ENCODE results near the gene TAAR9.
"Not testable (repeated sequence)": the region's sequence is repeated elsewhere in the genome, so short reads cannot be mapped to it uniquely, and the experiment has no call there.

Gene TAAR9

GRCh38 chr6:132515386-132515785, 22.7 kb upstream of the TAAR9 start:
- no peak for DNase-seq

GRCh38 chr6:132520953-132521352, 17.1 kb upstream of the TAAR9 start:
- no peak for DNase-seq

DNA sequence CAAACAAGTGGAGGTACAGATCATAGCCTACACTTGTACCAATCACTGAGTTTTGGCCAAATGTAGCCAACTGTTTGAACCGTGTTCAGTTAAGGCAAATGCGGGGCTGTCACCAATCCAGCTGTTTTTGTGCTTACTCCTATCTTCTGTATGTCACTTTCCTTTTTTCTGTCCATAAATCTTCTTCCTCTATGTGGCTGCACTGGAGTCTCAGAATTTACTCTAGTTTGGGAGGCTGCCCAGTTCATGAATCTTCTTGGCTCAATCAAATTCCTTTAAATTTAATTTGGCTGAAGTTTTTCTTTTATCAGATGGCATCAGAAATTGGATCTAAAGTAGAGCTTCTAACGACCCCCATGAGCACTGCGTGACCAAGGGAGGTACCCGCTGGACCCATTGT, 13.4 kb upstream of the TAAR9 start:
- no peak for DNase-seq

DNA sequence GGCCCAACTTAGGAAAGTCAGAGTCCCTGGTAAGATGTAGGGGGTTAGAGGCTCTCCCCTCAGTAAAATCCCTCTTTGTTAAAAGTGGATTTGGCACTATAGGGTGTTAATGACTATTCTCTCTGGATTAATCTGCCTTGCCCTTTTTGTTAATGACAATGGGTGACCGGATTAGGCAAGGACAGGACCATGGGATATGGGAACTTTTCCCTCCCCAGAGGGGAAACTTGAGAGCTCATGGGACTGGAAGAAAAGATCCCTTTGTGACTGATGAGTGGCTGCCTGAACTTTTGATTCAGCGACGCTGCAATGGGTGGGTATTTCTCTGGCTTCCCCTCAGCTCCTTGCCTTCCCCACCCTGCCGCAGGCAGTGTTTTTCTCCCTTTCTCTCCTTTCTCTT, 12.2 kb upstream of the TAAR9 start:
- DNase-seq = no peak

DNA sequence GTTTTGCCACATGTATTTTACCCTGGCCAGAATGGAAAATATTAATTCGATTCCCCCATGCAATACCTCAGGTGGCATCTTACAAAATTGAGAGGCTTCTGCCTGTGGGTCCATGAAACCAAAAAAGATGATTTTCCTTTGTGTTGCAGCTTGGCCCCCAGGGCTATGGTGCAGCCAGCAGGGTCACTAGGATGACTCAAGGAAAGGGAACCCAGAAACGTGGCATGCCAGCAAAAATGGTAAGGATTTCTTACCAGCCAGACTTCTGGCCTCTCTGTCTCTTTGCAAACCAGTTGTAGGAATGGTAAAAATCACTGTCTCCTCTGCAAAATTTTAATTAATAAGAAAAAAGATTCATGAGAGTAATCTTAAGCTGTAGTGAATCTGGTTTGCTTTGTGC, 11.6 kb upstream of the TAAR9 start:
- no peak for DNase-seq

GRCh38 chr6:132527791-132528190, 10.3 kb upstream of the TAAR9 start:
- DNase-seq = no peak

DNA sequence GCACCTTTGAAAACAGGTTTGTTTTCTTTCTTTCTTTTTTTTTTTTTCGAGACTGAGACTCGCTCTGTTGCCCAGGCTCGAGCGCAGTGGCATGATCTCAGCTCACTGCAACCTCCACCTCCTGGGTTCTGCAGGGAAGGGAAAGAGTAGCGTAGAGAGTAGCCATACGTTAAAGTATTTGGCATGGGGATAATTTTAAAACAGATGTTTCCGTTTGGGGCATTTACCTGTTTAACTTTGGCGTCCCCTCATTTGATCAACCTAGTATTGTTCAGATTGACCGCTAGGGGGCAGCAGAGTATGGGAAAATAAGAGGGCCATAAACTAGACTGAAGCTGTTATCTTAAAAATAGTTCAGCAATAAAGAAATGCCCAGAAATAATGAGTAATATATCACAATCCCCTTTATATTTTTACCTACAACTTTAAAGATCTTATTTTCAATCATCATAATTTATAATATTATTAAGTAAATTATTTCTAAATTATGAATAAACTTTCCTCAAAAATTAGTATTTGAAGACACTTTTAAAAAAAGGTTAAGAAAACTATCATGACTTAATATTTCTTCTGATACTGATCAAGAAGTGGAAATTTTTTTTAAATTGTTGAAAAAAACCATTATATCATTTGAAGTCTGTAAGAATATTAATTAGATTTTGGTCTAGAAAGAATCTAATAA, 7.6 kb upstream of the TAAR9 start:
- peak; percentile 38 for DNase-seq

GRCh38 chr6:132534546-132534945, 3.5 kb upstream of the TAAR9 start:
- not testable (repeated sequence) for DNase-seq

DNA sequence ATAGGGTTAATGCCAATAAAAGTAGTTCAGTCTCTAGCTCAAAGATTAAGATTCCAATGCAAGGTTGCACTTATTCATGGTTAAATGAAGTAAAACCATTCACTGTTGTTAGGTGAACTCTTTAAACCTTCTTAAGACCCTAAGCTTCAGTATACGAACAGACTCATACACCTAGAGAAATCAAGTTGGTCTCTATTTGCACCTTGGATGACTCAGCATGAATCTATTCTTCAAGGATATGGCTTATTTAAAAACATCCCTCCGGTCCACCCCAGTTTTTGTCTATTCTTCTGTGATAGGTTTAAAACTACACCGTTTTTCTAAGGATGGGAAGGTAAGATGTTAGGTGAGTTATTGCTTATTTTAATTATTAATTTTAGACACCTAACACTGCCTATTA, 932 bp upstream of the TAAR9 start:
- no peak for DNase-seq

GRCh38 chr6:132544826-132545225, 6.7 kb downstream of the TAAR9 start:
- no peak for DNase-seq

DNA sequence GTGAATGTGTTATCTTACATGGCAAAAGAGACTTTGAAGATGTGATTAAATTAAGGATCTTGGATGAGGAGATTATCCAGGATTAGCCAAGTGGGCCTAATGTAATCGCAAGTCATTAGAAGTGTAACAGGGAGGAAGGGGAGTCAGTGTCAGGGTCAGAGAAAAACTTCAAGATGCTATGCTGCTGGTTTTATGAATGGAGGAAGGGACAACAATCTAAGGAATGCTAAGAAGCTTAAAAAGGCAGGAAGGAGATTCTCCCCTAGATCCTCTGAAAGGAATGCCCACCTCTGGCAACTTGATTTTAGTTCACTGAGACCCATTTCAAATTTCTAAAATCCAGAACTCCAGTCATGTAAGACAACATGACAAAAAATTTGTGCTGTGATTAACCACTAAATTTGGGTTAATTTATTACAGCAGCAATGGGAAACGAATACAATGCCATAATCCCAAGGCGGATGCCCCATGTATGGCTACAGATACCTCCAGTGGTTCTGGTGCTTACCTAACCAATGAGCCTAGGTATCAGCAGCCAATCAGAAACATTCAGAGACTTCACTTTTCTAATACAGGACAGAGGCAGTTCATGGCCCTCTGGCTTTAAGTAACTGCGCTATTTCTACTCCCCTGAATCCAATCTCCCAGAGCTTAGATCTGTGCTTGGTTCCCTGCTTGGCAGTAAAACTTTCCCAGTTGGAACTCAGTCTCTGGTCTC, 10.8 kb downstream of the TAAR9 start:
- DNase-seq = no peak

DNA sequence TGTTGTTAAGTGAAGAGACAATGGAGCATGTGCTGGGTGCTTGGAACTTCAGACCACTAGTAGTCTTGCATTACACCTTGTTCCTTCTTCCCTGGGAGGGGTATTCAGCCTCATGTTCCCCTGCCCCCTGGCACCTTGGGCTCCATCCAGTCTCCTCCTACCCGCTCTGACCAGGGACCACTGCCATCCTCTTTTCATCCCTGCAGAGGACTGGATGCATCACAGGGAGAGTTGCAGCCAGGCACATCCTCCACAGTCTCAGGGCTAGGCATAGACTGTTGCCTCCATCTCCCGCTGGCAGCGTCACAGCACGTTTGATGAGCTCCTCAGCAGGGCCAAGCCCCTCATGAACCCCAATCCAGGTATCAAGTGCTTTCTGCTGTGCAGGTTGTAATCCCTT, 13.1 kb downstream of the TAAR9 start:
- no peak for DNase-seq

GRCh38 chr6:132552372-132552771, 14.3 kb downstream of the TAAR9 start, which contains the start of gene TAAR8:
Gene TAAR8 (plus strand): TSS chr6:132552672. CDS start chr6:132552693, 21 bp downstream.
- no peak for DNase-seq

GRCh38 chr6:132560087-132560486, 22.0 kb downstream of the TAAR9 start:
- DNase-seq = not testable (repeated sequence)

DNA sequence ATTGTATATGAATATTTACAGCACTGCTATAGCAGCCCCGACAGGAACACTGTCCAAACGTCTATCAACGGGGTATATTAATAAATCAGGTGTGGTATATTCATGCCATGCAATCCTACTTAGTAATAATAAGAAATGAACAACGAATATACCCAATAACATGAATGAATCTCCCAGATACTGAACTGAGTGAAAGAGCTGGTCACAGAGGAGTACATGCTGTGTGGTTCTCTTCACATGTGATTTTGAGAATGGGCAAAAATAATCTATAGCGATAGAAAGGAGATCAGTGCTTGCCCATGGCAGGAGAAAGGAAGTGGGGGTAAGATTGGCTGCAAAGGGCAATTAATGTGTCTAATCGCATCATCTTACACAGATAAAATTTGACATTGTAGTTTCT, 28.3 kb downstream of the TAAR9 start:
- DNase-seq = no peak

- no peak for DNase-seq
These were observed 29.5 kb downstream of the TAAR9 start for GRCh38 chr6:132567566-132567965.

GRCh38 chr6:132568611-132569010, 30.5 kb downstream of the TAAR9 start:
- no peak for DNase-seq

GRCh38 chr6:132569170-132569569, 31.1 kb downstream of the TAAR9 start:
- DNase-seq = no peak

- DNase-seq = no peak
These were observed 32.2 kb downstream of the TAAR9 start, which contains the start of gene TAAR6 for GRCh38 chr6:132570221-132570777. Gene TAAR6 (plus strand): TSS chr6:132570322. CDS start chr6:132570322, 0 bp downstream.

- DNase-seq = no peak
These were observed 33.7 kb downstream of the TAAR9 start for GRCh38 chr6:132571774-132572173.

GRCh38 chr6:132584698-132585097, 46.6 kb downstream of the TAAR9 start:
- DNase-seq = no peak

- DNase-seq = no peak
These were observed 49.3 kb downstream of the TAAR9 start for GRCh38 chr6:132587424-132587823.

Measured in NCI-H1092 treated with DMSO at 0.1 percent for 48 hours (cell line).